OCI-LY7 (cell line): Measurements from ENCODE around the gene TPO. TPM values are rescaled to one million over a fixed set of nuclear protein-coding genes. Genes with fewer than 3 reads are reported as not detected.
"Not testable (repeated sequence)": the region's sequence is repeated elsewhere in the genome, so short reads cannot be mapped to it uniquely, and the experiment has no call there.

ENCODE experiments used
- BruUV-seq: library from RNA; stranded (reverse); fragments of 400-500 nt; replicated peaks from 2 replicates; lab custom pipeline; 2021; lab: Mats Ljungman, UMichigan
- CTCF ChIA-PET: fragments of 300-600 bp; sonication (Branson Sonifier 250); formaldehyde crosslinking; loops from one replicate; lab custom pipeline; 2022; ENCODE audit warnings: antibody characterized with exemption; ENCODE audit not compliant: unreplicated experiment; lab: Charles Lee
- POLR2A ChIA-PET: fragments of 300-600 bp; sonication (Branson Sonifier 250); formaldehyde crosslinking; loops from one replicate; lab custom pipeline; 2022; ENCODE audit warnings: antibody characterized with exemption; lab: Charles Lee
- DNase-seq: peaks from one replicate; pipeline ENCODE4 v3.0.0-alpha.2; 2015; ENCODE audit warnings: low spot score
- H2AFZ ChIP-seq: fragments of 200-600 bp; sonication (generic), shearing (Covaris generic); 2 replicates; pipeline ENCODE4 v1.6.1; 2014; ENCODE audit warnings: mild to moderate bottlenecking, antibody characterized with exemption, low read length, moderate library complexity
- H3K27ac ChIP-seq: fragments of 200-600 bp; sonication (generic); 2 replicates; pipeline ENCODE4 v1.5.1; 2014; ENCODE audit warnings: mixed run types, low read depth, mild to moderate bottlenecking, moderate library complexity, low read length, inconsistent platforms; ENCODE audit not compliant: poor library complexity, severe bottlenecking
- H3K36me3 ChIP-seq: fragments of 200-600 bp; sonication (generic); 2 replicates; pipeline ENCODE4 v1.6.1; 2014; ENCODE audit warnings: mild to moderate bottlenecking, antibody characterized with exemption, low read length, moderate library complexity, mixed read lengths; ENCODE audit not compliant: insufficient read depth
- H3K4me1 ChIP-seq: fragments of 200-600 bp; sonication (generic); 2 replicates; pipeline ENCODE4 v1.5.1; 2014; ENCODE audit warnings: mild to moderate bottlenecking, low read length; ENCODE audit not compliant: insufficient read depth, poor library complexity, severe bottlenecking
- H3K4me2 ChIP-seq: fragments of 200-600 bp; sonication (generic); 2 replicates; pipeline ENCODE4 v1.6.1; 2014; ENCODE audit warnings: mild to moderate bottlenecking, low read length
- H3K4me3 ChIP-seq: fragments of 200-600 bp; sonication (generic); 2 replicates; pipeline ENCODE4 v1.5.1; 2014; ENCODE audit warnings: mild to moderate bottlenecking, low read depth, low read length; ENCODE audit not compliant: poor library complexity, severe bottlenecking
- H3K79me2 ChIP-seq: fragments of 200-600 bp; sonication (generic); 2 replicates; pipeline ENCODE4 v1.6.1; 2016; ENCODE audit warnings: low read depth, mild to moderate bottlenecking, low read length, moderate library complexity, mixed read lengths; ENCODE audit not compliant: insufficient read depth
- H3K9me2 ChIP-seq: fragments of 200-600 bp; sonication (generic); 2 replicates; pipeline ENCODE4 v1.6.1; 2016; ENCODE audit warnings: mild to moderate bottlenecking, low read length, mixed read lengths; ENCODE audit not compliant: insufficient read depth
- H3K9me3 ChIP-seq: fragments of 200-600 bp; sonication (generic); 2 replicates; pipeline ENCODE4 v1.6.1; 2014; ENCODE audit warnings: mild to moderate bottlenecking, mixed run types, low read length, mixed read lengths
- H4K20me1 ChIP-seq: fragments of 200-600 bp; sonication (generic); 2 replicates; pipeline ENCODE4 v1.6.1; 2014; ENCODE audit warnings: mild to moderate bottlenecking, antibody characterized with exemption, low read length, moderate library complexity, mixed read lengths; ENCODE audit not compliant: insufficient read depth
- CTCF ChIP-seq: fragments of 200-600 bp; sonication (generic); conservative IDR thresholded peaks from 2 replicates; pipeline ENCODE4 v1.5.1; 2014; ENCODE audit warnings: mild to moderate bottlenecking, antibody characterized with exemption, low read length, moderate library complexity, mixed read lengths
- EZH2phosphoT487 ChIP-seq: fragments of 200-600 bp; sonication (generic); IDR thresholded peaks from 2 replicates; pipeline ENCODE4 v1.6.1; 2018; ENCODE audit warnings: low read depth, borderline replicate concordance, mild to moderate bottlenecking, mixed run types, antibody characterized with exemption, low read length, moderate library complexity, mixed read lengths
- intact Hi-C: fragments of 100-400 bp; cut with micrococcal nuclease; formaldehyde crosslinking; loops from one replicate; pipeline ENCODE4 v1.10.0; 2022; ENCODE audit not compliant: unreplicated experiment
- total RNA-seq, 2 experiments: library from RNA; depleted of rRNA in 1 of 2; stranded (reverse); fragments of >200 nt in 1 of 2; shearing (Covaris generic) in 1 of 2; gene quantifications; 2 replicates each; pipeline ENCODE4 v1.2.3, GENCODE V29; 2014 to 2022

The TPO gene
- total RNA-seq, 2 experiments from 2014 or later: not detected

- H2AFZ ChIP-seq: no peak overlapping the region
- ChIA-PET CTCF (no interaction called here), POLR2A (no interaction called here)
- no peaks in the 10 kb centered on the region for H3K36me3 ChIP-seq
- H3K9me3 ChIP-seq: no peaks in the 10 kb centered on the region
- H3K4me1 ChIP-seq: no peaks in the 10 kb centered on the region
- no peaks in the 10 kb centered on the region for H4K20me1 ChIP-seq
- no peak overlapping the region for H3K27ac ChIP-seq
- no peaks in the 10 kb centered on the region for H3K79me2 ChIP-seq
- no peaks in the 10 kb centered on the region for H3K9me2 ChIP-seq
- no peak overlapping the region for H3K4me3 ChIP-seq
- TF ChIP-seq CTCF (no peak), EZH2phosphoT487 (no peak)
- intact Hi-C loops: no loop called here
- H3K4me2 ChIP-seq: no peak overlapping the region
- DNase-seq: no peak
- BruUV-seq: no TSS peak
Measured at GRCh38 chr2:1567556-1568344, 154.5 kb downstream of the TPO start.

GRCh38 chr2:1568345-1568668 is 155.0 kb downstream of the TPO start:
- BruUV-seq, H3K9me3 ChIP-seq, H3K79me2 ChIP-seq, intact Hi-C loops, H3K4me2 ChIP-seq, H3K27ac ChIP-seq, H2AFZ ChIP-seq, CTCF ChIA-PET, H3K4me1 ChIP-seq, H3K36me3 ChIP-seq, H4K20me1 ChIP-seq, H3K9me2 ChIP-seq, POLR2A ChIA-PET, H3K4me3 ChIP-seq, DNase-seq: not testable (repeated sequence)

- no peaks in the 10 kb centered on the region for H4K20me1 ChIP-seq
- intact Hi-C loops: no loop called here
- H3K4me2 ChIP-seq: no peak overlapping the region
- TF ChIP-seq CTCF (no peak), EZH2phosphoT487 (no peak)
- DNase-seq: no peak
- ChIA-PET CTCF (no interaction called here), POLR2A (interaction anchor here (0.8 kb wide), 1 partner anchor 1576 kb away, joined by 5 read pairs; no protein-coding TSS in a partner anchor)
- H2AFZ ChIP-seq: no peak overlapping the region
- no peaks in the 10 kb centered on the region for H3K9me2 ChIP-seq
- no peak overlapping the region for H3K27ac ChIP-seq
- H3K4me1 ChIP-seq: no peaks in the 10 kb centered on the region
- no peaks in the 10 kb centered on the region for H3K9me3 ChIP-seq
- BruUV-seq: no TSS peak
- no peaks in the 10 kb centered on the region for H3K36me3 ChIP-seq
- no peak overlapping the region for H3K4me3 ChIP-seq
- no peaks in the 10 kb centered on the region for H3K79me2 ChIP-seq
Measured at GRCh38 chr2:1569879-1570450, 156.7 kb downstream of the TPO start.
